GM12891 (cell line): ENCODE results near the gene SPATA16.

Experiments used
- POLR2A ChIP-seq: IDR thresholded peaks from 2 replicates; pipeline ENCODE4 v1.6.1; 2011; ENCODE audit warnings: low read depth, low read length, control low read depth
- TAF1 ChIP-seq: IDR thresholded peaks from 2 replicates; pipeline ENCODE4 v1.6.1; 2011; ENCODE audit warnings: low read depth, low read length, control low read depth

GRCh38 chr3:172905451-172905850 lies 235.6 kb downstream of the SPATA16 start:
- TF ChIP-seq TAF1 (no peak), POLR2A (no peak)
